ENCODE results near the gene RRP7A.

RRP7A gene

GRCh38 chr22:42468841-42469240 is 50.8 kb downstream of the RRP7A start:
- Histone ChIP-seq H3K36me3 (no peaks in the 10 kb centered on the region), H3K27me3 (peaks cover 24% of the 10 kb centered on the region), H3K27ac (no peak overlapping the region), H3K9me3 (no peaks in the 10 kb centered on the region), H3K4me1 (ENCODE audit: control insufficient read depth in 1 of 2, insufficient read depth in 1 of 2, low read depth in 1 of 2, low read length in 1 of 2) (no peaks in the 10 kb centered on the region), H3K4me3 (ENCODE audit: low read depth in 1 of 2, low read length in 1 of 2) (no peak overlapping the region)
- no peak for TF ChIP-seq CTCF (IDR thresholded peaks at IDR 0.05)

- no peak overlapping the region for H3K27ac ChIP-seq
- no peaks in the 10 kb centered on the region for H3K36me3 ChIP-seq
- H3K4me1 ChIP-seq (ENCODE audit: control insufficient read depth in 1 of 2, insufficient read depth in 1 of 2, low read depth in 1 of 2, low read length in 1 of 2), result no peaks in the 10 kb centered on the region
- H3K4me3 ChIP-seq (ENCODE audit: low read depth in 1 of 2, low read length in 1 of 2), result no peak overlapping the region
- peaks cover 57% of the 10 kb centered on the region for H3K27me3 ChIP-seq
- no peak for TF ChIP-seq CTCF (IDR thresholded peaks at IDR 0.05)
- no peaks in the 10 kb centered on the region for H3K9me3 ChIP-seq
Observed at GRCh38 chr22:42462016-42462415, 57.6 kb downstream of the RRP7A start.

- peaks cover 57% of the 10 kb centered on the region for H3K27me3 ChIP-seq
- no peaks in the 10 kb centered on the region for H3K9me3 ChIP-seq
- H3K36me3 ChIP-seq, result no peaks in the 10 kb centered on the region
- H3K4me1 ChIP-seq (ENCODE audit: control insufficient read depth in 1 of 2, insufficient read depth in 1 of 2, low read depth in 1 of 2, low read length in 1 of 2), result no peaks in the 10 kb centered on the region
- H3K27ac ChIP-seq, result no peak overlapping the region
- no peak overlapping the region for H3K4me3 ChIP-seq (ENCODE audit: low read depth in 1 of 2, low read length in 1 of 2)
- TF ChIP-seq CTCF (IDR thresholded peaks at IDR 0.05), result no peak
Observed at GRCh38 chr22:42461511-42461910, 58.1 kb downstream of the RRP7A start.
